GM21423 (cell line): Measurements from ENCODE around the gene XYLT2.
A peak's percentile ranks its signal among the peaks of the same experiment; 100 is the strongest.

ENCODE experiments used
- ATAC-seq: cut with Tn5 transposase; IDR thresholded peaks from one replicate; pipeline ENCODE4 v1.9.1; 2021; ENCODE audit warnings: mild to moderate bottlenecking, moderate library complexity; ENCODE audit not compliant: unreplicated experiment

Gene XYLT2

GRCh38 chr17:50363217-50364060 lies 17.5 kb downstream of the XYLT2 start:
- no peak for ATAC-seq

GRCh38 chr17:50364061-50364458 lies 18.1 kb downstream of the XYLT2 start:
- ATAC-seq: no peak

- ATAC-seq: no peak
Measured at GRCh38 chr17:50364715-50365114, 18.8 kb downstream of the XYLT2 start.

GRCh38 chr17:50365165-50365564 lies 19.2 kb downstream of the XYLT2 start:
- no peak for ATAC-seq

GRCh38 chr17:50365649-50366393 lies 19.9 kb downstream of the XYLT2 start:
- ATAC-seq: no peak

- ATAC-seq: no peak
Measured at GRCh38 chr17:50367401-50367800, 21.5 kb downstream of the XYLT2 start.

- no peak for ATAC-seq
Measured at GRCh38 chr17:50370052-50370451, 24.1 kb downstream of the XYLT2 start.

- no peak for ATAC-seq
Measured at GRCh38 chr17:50371526-50371925, 25.6 kb downstream of the XYLT2 start.

GRCh38 chr17:50372222-50372757 lies 26.4 kb downstream of the XYLT2 start:
- no peak for ATAC-seq

- ATAC-seq: peak; percentile 91
Measured at GRCh38 chr17:50372758-50373556, 27.0 kb downstream of the XYLT2 start, which contains the start of the genes EME1 and MRPL27. TSS of gene EME1 (plus strand) at chr17:50373229. CDS start at chr17:50375209, 1,980 bp downstream. TSS of gene MRPL27 (minus strand) at chr17:50373184. CDS start at chr17:50373170, 14 bp downstream.

GRCh38 chr17:50373705-50374104 lies 27.8 kb downstream of the XYLT2 start:
- no peak for ATAC-seq

GRCh38 chr17:50375858-50376538 lies 30.1 kb downstream of the XYLT2 start:
- no peak for ATAC-seq

- no peak for ATAC-seq
Measured at GRCh38 chr17:50379351-50380132, 33.6 kb downstream of the XYLT2 start.

GRCh38 chr17:50380369-50381259 lies 34.7 kb downstream of the XYLT2 start:
- ATAC-seq: no peak

GRCh38 chr17:50381260-50381815 lies 35.4 kb downstream of the XYLT2 start:
- ATAC-seq: no peak

- no peak for ATAC-seq
Measured at GRCh38 chr17:50381920-50382319, 36.0 kb downstream of the XYLT2 start.

- no peak for ATAC-seq
Measured at GRCh38 chr17:50382931-50383330, 37.0 kb downstream of the XYLT2 start.

GRCh38 chr17:50386510-50386909 lies 40.6 kb downstream of the XYLT2 start:
- no peak for ATAC-seq
